ENCODE results near the gene DENND1A.

The DENND1A gene

GRCh38 chr9:123662057-123662776, 267.7 kb downstream of the DENND1A start:
- Histone ChIP-seq H3K27ac (no peak overlapping the region), H3K9me3 (peaks cover 0 to 29% (median 0%) of the 10 kb centered on the region in 3 donors), H3K4me1 (peaks cover 0 to under 1% (median 0%) of the 10 kb centered on the region in 4 donors), H3K36me3 (peaks cover 7 to 34% (median 29%) of the 10 kb centered on the region in 3 donors), H3K27me3 (no peaks in the 10 kb centered on the region), H3K4me3 (no peak overlapping the region)
- TF ChIP-seq CTCF (IDR thresholded peaks at IDR 0.05), result no peak
- intact Hi-C loops (cut with DNase I; ENCODE audit: low total_unique reads), result no loop called here
- DNase-seq, result no peak

GRCh38 chr9:123660691-123661466, 269.0 kb downstream of the DENND1A start:
- H3K27me3 ChIP-seq, result no peaks in the 10 kb centered on the region

GRCh38 chr9:123659358-123659757, 270.6 kb downstream of the DENND1A start:
- no peaks in the 10 kb centered on the region for H3K27me3 ChIP-seq
- peaks cover 0 to 15% (median 0%) of the 10 kb centered on the region in 3 donors for H3K9me3 ChIP-seq
- no peak for TF ChIP-seq CTCF (IDR thresholded peaks at IDR 0.05)
- H3K27ac ChIP-seq, result no peak overlapping the region
- peaks cover 7 to 9% (median 7%) of the 10 kb centered on the region in 3 donors for H3K36me3 ChIP-seq
- peaks cover 0 to 6% (median 0%) of the 10 kb centered on the region in 4 donors for H3K4me1 ChIP-seq
- no peak overlapping the region for H3K4me3 ChIP-seq
- no peak for DNase-seq
- intact Hi-C loops (cut with DNase I; ENCODE audit: low total_unique reads), result no loop called here

More at GRCh38 chr9:123660691-123661466, 269.0 kb downstream of the DENND1A start:
- Histone ChIP-seq H3K4me3 (no peak overlapping the region), H3K27ac (no peak overlapping the region), H3K36me3 (peaks cover 7 to 22% (median 22%) of the 10 kb centered on the region in 3 donors), H3K4me1 (peaks cover 0 to 6% (median 0%) of the 10 kb centered on the region in 4 donors), H3K9me3 (peaks cover 0 to 29% (median 0%) of the 10 kb centered on the region in 3 donors)
- no peak for TF ChIP-seq CTCF (IDR thresholded peaks at IDR 0.05)
- intact Hi-C loops (cut with DNase I; ENCODE audit: low total_unique reads), result no loop called here
- no peak for DNase-seq

GRCh38 chr9:123658792-123659191, 271.1 kb downstream of the DENND1A start:
- intact Hi-C loops (cut with DNase I; ENCODE audit: low total_unique reads), result no loop called here
- no peak overlapping the region for H3K4me3 ChIP-seq
- peaks cover 7 to 9% (median 7%) of the 10 kb centered on the region in 3 donors for H3K36me3 ChIP-seq
- peaks cover 0 to 6% (median 0%) of the 10 kb centered on the region in 4 donors for H3K4me1 ChIP-seq
- H3K27ac ChIP-seq, result no peak overlapping the region
- H3K9me3 ChIP-seq, result peaks cover 0 to 12% (median 0%) of the 10 kb centered on the region in 3 donors
- no peaks in the 10 kb centered on the region for H3K27me3 ChIP-seq
- no peak for TF ChIP-seq CTCF (IDR thresholded peaks at IDR 0.05)
- no peak for DNase-seq

- H3K27me3 ChIP-seq, result no peaks in the 10 kb centered on the region
- TF ChIP-seq CTCF (IDR thresholded peaks at IDR 0.05), result no peak
These were observed 272.0 kb downstream of the DENND1A start for GRCh38 chr9:123657941-123658340.

More at GRCh38 chr9:123657941-123658340, 272.0 kb downstream of the DENND1A start:
- Histone ChIP-seq H3K4me1 (peaks cover 0 to 6% (median 0%) of the 10 kb centered on the region in 4 donors), H3K4me3 (no peak overlapping the region), H3K9me3 (peaks cover 0 to 7% (median 0%) of the 10 kb centered on the region in 3 donors), H3K27ac (no peak overlapping the region), H3K36me3 (peaks cover 7 to 9% (median 7%) of the 10 kb centered on the region in 3 donors)
- intact Hi-C loops (cut with DNase I; ENCODE audit: low total_unique reads), result no loop called here
- no peak for DNase-seq

All from tibial artery (tissue), 4 donors.